Measurements from ENCODE around the gene CD2. TPM values are rescaled to one million over a fixed set of nuclear protein-coding genes. Genes with fewer than 3 reads are reported as not detected.

The CD2 gene
- polyA plus RNA-seq, 3 donors = 1.2 to 3.3 (median 1.8) TPM

DNA sequence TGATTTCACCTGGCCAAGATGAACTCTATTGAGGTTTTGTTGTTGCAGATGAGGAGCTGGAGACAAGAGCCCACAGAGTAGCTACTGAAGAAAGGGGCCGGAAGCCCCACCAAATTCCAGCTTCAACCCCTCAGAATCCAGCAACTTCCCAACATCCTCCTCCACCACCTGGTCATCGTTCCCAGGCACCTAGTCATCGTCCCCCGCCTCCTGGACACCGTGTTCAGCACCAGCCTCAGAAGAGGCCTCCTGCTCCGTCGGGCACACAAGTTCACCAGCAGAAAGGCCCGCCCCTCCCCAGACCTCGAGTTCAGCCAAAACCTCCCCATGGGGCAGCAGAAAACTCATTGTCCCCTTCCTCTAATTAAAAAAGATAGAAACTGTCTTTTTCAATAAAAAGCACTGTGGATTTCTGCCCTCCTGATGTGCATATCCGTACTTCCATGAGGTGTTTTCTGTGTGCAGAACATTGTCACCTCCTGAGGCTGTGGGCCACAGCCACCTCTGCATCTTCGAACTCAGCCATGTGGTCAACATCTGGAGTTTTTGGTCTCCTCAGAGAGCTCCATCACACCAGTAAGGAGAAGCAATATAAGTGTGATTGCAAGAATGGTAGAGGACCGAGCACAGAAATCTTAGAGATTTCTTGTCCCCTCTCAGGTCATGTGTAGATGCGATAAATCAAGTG, 14.3 kb downstream of the CD2 start:
- 83 to 92% (median 89%) methylated on average over 13 of the region's 13 CpGs for WGBS, 3 donors
- no peak overlapping the region for H3K27ac ChIP-seq (ENCODE audit: low read depth, low read length)

DNA sequence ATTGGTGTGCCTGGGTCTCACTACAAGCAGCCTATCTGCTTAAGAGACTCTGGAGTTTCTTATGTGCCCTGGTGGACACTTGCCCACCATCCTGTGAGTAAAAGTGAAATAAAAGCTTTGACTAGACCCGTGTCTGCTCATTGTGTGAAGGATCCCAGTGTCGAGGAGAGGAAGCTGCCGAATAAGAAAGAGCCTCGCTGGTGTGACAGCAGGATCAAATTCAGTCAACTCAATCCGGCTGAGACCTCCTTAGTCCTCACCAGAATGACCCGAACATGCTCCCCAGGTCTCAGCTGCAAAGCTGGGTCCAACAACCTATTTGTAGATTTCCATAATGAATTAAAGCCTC, 14.8 kb downstream of the CD2 start:
- no peak overlapping the region for H3K27ac ChIP-seq (ENCODE audit: low read depth, low read length)
- 53 to 81% (median 63%) methylated on average over 6 of the region's 6 CpGs for WGBS, 3 donors

DNA sequence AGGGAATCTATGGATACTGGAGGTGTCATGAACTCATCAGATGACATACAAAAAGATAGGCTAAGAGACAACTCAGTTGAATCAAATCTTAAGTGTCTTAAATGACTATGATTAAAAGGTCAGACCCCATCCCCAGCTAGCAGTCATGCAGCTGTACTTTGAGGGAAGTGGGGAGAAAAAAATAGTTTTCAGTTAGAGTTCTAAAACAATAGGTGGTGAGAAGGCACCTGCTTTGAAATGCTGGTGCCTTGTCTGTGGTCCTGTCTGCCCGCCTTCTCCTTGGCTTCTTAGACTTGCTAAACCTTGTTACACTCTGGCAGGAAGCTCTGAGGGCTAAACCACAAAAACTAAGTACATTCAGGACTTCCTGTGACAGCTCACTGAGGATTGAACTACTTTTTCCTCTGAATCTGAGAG, 15.3 kb downstream of the CD2 start:
- 27 to 74% (median 41%) methylated on average over 1 of the region's 1 CpG for WGBS, 3 donors
- H3K27ac ChIP-seq (ENCODE audit: low read depth, low read length) = no peak overlapping the region

GRCh38 chr1:116769994-116770393, 15.8 kb downstream of the CD2 start:
- 69 to 89% (median 72%) methylated on average over 9 of the region's 9 CpGs for WGBS, 3 donors
- H3K27ac ChIP-seq (ENCODE audit: low read depth, low read length) = no peak overlapping the region

- 67 to 77% (median 75%) methylated on average over 5 of the region's 5 CpGs for WGBS, 3 donors
- H3K27ac ChIP-seq (ENCODE audit: low read depth, low read length) = no peak overlapping the region
Measured at GRCh38 chr1:116770625-116771024, 16.4 kb downstream of the CD2 start.

DNA sequence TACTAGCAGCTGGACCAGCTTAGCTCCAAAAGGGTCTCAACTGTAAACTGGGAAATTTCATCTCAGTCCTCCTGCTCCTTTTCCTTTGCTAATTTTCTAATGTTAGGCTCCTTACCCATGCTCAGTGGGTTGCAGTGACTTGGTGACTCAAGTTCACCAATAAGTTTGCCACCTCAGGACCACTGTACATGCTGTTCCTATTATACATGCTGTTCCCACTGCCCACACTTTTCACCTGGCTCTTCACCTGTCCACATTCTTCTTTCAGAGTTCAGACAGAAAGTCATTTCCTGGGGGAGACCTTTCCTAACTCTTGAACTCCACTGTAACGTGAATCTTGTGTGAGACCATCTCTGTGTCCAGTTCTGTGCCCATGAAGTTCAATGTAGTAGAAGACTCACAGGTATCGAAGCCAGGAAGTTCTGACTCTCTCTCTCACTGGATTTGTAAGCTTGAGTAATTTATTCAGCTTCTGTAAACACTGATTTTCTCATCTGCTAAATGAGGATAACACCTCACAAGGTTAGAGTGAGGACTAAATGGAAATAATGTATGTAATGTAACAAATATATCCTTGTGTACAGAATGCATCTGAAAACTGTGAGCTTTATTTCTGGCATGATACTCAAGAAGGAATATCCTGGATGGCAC, 17.9 kb downstream of the CD2 start:
- WGBS, 3 donors = 36 to 87% (median 81%) methylated on average over 2 of the region's 2 CpGs
- no peak overlapping the region for H3K27ac ChIP-seq (ENCODE audit: low read depth, low read length)

- no peak overlapping the region for H3K27ac ChIP-seq (ENCODE audit: low read depth, low read length)
- 24 to 70% (median 62%) methylated on average over 1 of the region's 1 CpG for WGBS, 3 donors
Measured at GRCh38 chr1:116772648-116773045, 18.4 kb downstream of the CD2 start.

- no peak overlapping the region for H3K27ac ChIP-seq (ENCODE audit: low read depth, low read length)
- WGBS, 3 donors = 80 to 88% (median 83%) methylated on average over 29 of the region's 29 CpGs
Measured at GRCh38 chr1:116775116-116775752, 21.0 kb downstream of the CD2 start.

GRCh38 chr1:116777831-116778830, 23.9 kb downstream of the CD2 start:
- WGBS, 3 donors = 57 to 75% (median 58%) methylated on average over 3 of the region's 3 CpGs
- no peak overlapping the region for H3K27ac ChIP-seq (ENCODE audit: low read depth, low read length)

DNA sequence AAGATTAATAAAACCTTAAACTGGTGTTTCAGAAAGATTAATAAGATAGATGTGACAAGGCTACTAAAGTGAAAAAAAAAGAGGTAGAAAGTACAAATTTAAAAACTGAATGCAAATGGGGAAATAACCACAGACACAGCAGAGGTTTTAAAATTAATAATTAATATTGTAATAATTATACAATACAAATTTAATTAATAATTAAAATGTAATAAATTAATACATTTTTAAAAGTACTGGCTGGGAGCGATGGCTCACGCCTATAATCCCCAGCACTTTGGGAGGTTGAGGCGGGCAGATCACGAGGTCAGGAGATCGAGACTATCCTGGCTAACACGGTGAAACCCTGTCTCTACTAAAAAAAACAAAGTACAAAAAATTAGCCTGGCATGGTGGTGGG, 26.8 kb downstream of the CD2 start:
- 95 to 96% (median 96%) methylated on average over 6 of the region's 6 CpGs for WGBS, 3 donors
- no peak overlapping the region for H3K27ac ChIP-seq (ENCODE audit: low read depth, low read length)

DNA sequence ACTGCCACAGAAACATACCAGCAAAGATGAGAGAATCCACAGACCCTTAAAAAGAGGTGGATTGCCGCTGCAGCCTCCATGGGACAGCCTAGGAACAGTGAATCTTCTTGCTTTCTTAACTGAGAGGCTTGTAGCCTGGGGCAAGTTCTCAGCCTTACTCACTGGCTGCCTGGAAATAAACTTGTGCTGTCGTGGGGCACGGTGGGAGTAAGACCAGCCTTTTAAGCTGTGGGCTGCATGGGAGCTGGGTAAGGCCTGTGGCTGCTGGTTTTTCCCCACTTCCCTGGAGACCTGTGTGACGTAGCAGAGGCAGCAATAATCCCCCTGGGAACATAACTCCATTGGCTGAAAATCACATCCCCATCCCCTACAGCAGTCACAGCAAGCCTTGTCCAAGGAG, 30.8 kb downstream of the CD2 start:
- H3K27ac ChIP-seq (ENCODE audit: low read depth, low read length) = no peak overlapping the region
- WGBS, 3 donors = 80 to 85% (median 85%) methylated on average over 4 of the region's 4 CpGs

- 84 to 100% (median 97%) methylated on average over 1 of the region's 1 CpG for WGBS, 3 donors
- H3K27ac ChIP-seq (ENCODE audit: low read depth, low read length) = no peak overlapping the region
Measured at GRCh38 chr1:116786049-116786448, 31.8 kb downstream of the CD2 start.

DNA sequence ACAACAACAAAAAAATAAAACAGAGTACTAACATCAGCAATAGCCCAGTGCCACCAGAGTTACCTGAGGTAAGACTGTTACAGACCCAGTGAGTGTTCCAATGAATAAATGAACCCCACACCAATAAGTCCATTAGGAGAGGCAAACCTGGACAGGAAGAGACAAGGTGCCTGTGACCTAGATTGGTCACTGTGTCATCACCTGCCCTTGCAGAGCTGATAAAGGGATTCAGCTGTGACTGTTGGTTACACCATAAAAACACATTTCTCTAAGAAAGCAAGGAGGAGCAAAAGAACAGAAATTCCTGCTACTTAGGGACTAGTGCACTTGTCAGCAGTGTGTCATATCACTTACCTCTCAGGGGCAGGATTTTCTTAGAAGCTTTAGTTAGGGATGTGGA, 37.5 kb downstream of the CD2 start:
- no peak overlapping the region for H3K27ac ChIP-seq (ENCODE audit: low read depth, low read length)

GRCh38 chr1:116793357-116793935, 39.2 kb downstream of the CD2 start:
- H3K27ac ChIP-seq (ENCODE audit: low read depth, low read length) = no peak overlapping the region
- 71 to 85% (median 74%) methylated on average over 2 of the region's 2 CpGs for WGBS, 3 donors

GRCh38 chr1:116794371-116794770, 40.1 kb downstream of the CD2 start:
- no peak overlapping the region for H3K27ac ChIP-seq (ENCODE audit: low read depth, low read length)
- 77 to 85% (median 84%) methylated on average over 5 of the region's 5 CpGs for WGBS, 3 donors

DNA sequence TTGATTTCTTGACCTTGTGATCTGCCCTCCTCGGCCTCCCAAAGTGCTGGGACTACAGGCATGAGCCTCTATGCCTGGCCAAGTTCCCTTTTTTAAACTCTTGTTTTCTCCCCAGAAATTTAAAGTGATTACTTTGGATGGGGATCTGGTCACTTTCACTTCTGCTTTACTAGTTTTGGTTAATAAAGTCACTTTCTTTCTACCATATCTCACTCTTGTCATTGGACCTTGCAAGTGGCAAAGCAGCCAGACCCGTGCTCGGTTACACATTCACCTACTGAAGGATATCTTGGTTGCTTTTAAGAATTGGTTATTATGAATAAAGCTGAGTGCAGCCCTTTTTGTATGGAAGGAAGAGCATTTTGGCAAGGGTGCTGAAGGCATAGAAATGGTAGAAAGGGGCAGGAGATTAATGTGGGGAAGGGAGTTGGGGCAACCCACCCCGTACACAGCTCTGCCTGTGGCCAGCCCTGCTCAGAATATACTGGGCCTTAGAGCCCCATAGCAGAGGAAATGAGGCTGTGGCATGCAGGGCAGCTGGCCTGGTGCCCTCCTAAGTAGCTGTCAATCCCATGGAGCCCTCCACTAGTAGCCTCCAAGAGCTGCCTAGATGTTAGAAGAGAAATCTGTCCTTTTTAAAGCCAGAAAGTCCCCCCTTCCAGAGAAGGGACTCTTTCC, 40.7 kb downstream of the CD2 start:
- no peak overlapping the region for H3K27ac ChIP-seq (ENCODE audit: low read depth, low read length)
- 54 to 66% (median 63%) methylated on average over 4 of the region's 4 CpGs for WGBS, 3 donors

GRCh38 chr1:116795482-116795829, 41.2 kb downstream of the CD2 start:
- H3K27ac ChIP-seq (ENCODE audit: low read depth, low read length) = no peak overlapping the region
- 92 to 100% (median 100%) methylated on average over 3 of the region's 3 CpGs for WGBS, 3 donors

DNA sequence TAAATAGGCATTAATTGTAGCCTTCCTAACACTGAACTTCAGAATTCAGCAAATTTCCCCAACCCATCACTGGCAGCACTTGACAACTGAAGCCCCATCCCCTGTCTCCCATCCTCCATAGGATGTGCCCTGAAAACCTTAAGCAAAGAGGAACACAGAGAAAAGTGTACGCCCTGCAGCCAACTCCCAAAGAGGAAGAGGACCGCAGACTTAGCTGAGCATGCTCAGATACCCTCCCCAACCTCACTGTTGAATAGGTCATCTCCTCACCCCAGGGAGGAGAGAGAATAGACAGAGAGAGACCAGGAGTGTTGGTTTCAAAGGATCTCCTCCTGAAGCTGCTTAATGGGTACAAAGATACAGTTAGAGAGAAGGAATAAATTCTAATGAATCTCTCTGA, 50.5 kb downstream of the CD2 start:
- WGBS, 3 donors = 41 to 88% (median 55%) methylated on average over 2 of the region's 2 CpGs
- H3K27ac ChIP-seq (ENCODE audit: low read depth, low read length) = no peak overlapping the region

Data from adipose tissue (tissue), 3 donors.